Osteoblast (primary cell): ENCODE measurements around the gene IMP3. TPM values are rescaled to one million over a fixed set of nuclear protein-coding genes. Genes with fewer than 3 reads are reported as not detected.

ENCODE experiments used
- DNase-seq: peaks from one replicate; pipeline ENCODE4 v3.0.0; 2011; ENCODE audit warnings: low spot score, mixed read lengths; ENCODE audit not compliant: insufficient read length; ENCODE audit errors: missing footprints
- H2AFZ ChIP-seq: 2 replicates; pipeline ENCODE4 v1.6.0; 2011; ENCODE audit warnings: mild to moderate bottlenecking, low read length
- H3K27ac ChIP-seq: 2 replicates; pipeline ENCODE4 v1.5.1; 2011; ENCODE audit warnings: mild to moderate bottlenecking, low read depth, low read length, moderate library complexity
- H3K27me3 ChIP-seq: 2 replicates; pipeline ENCODE4 v1.6.0; 2012; ENCODE audit warnings: mild to moderate bottlenecking, control low read depth, inconsistent platforms, low read length, moderate library complexity; ENCODE audit not compliant: insufficient read depth
- H3K36me3 ChIP-seq: 2 replicates; pipeline ENCODE4 v1.5.1; 2011; ENCODE audit warnings: mild to moderate bottlenecking, low read length, control low read depth, moderate library complexity; ENCODE audit not compliant: insufficient read depth
- H3K4me1 ChIP-seq: 2 replicates; pipeline ENCODE4 v1.5.1; 2011; ENCODE audit warnings: mild to moderate bottlenecking, low read length, control low read depth, moderate library complexity; ENCODE audit not compliant: insufficient read depth
- H3K4me2 ChIP-seq: 2 replicates; pipeline ENCODE4 v1.6.0; 2011; ENCODE audit warnings: mild to moderate bottlenecking, low read length; ENCODE audit not compliant: insufficient read depth
- H3K4me3 ChIP-seq: fragments of 200-600 bp; sonication (generic); 3 replicates; pipeline ENCODE4 v1.5.1; 2012; ENCODE audit warnings: mild to moderate bottlenecking, low read length, inconsistent platforms; ENCODE audit not compliant: insufficient read depth
- H3K79me2 ChIP-seq: 2 replicates; pipeline ENCODE4 v1.6.0; 2012; ENCODE audit warnings: mild to moderate bottlenecking, low read length, control low read depth, inconsistent platforms; ENCODE audit not compliant: insufficient read depth
- H3K9me3 ChIP-seq: 2 replicates; pipeline ENCODE4 v1.5.1; 2011; ENCODE audit warnings: low read depth, low read length, control low read depth
- H4K20me1 ChIP-seq: 2 replicates; pipeline ENCODE4 v1.6.0; 2012; ENCODE audit warnings: mild to moderate bottlenecking, low read length, control low read depth; ENCODE audit not compliant: insufficient read depth
- total RNA-seq: library from RNA; depleted of rRNA; stranded (reverse); fragments of >200 nt; gene quantifications from 2 replicates; pipeline ENCODE4 v1.2.3, GENCODE V29; 2012
- TF ChIP-seq, protein P1 (sequence below): IDR thresholded peaks from 2 replicates; pipeline ENCODE4 v1.5.1; 2011; ENCODE audit warnings: mild to moderate bottlenecking, low read depth, low read length, moderate library complexity; ENCODE audit errors: extremely low read depth

Gene IMP3
- total RNA-seq, 1 donor = 64.4 TPM

DNA sequence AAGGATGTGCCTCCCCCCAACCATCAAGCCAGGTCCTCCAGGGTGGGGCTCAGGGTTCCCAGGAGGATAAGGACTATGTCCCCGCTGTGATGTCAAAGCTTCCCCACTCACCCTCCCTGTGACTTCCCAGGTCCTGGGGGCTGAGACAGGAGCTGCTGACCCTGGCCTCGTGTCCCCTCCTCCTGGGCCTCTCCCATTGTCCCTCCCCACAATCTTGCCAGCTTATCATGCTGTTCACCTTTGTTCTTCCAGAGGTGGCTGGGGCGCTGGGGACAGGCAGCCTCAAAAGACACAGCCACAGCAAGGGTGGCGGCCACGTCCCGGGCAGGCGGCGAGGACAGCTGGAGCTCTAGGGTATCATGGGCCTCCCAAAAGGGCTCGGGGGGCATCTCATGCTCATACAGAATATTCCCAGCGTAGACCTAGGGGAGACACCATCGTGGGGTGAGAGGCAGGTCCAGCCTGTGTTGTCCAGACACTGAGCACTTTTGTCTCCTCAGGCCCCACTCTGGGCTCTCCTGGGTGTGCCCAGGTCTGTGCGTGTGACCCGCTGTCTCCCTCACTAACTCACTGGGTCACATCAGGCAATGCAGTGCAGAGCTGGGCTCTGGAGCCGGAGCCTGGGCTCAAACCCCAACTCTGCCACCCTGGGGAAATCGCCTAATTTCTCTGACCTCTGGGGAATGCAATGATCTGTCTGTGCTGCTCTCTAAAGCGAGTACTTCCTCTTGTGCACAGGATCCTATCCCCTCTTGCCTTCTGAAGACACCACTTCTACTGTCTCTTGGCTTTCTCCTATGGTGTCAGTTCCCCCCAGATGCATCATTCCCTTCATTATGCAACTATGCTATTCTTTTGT is 37.7 kb upstream of the IMP3 start:
- peak; percentile 67 for DNase-seq
- peaks cover 19% of the 10 kb centered on the region for H3K4me1 ChIP-seq
- no peaks in the 10 kb centered on the region for H3K79me2 ChIP-seq
- H3K36me3 ChIP-seq = no peaks in the 10 kb centered on the region
- H3K9me3 ChIP-seq = no peaks in the 10 kb centered on the region
- TF ChIP-seq, protein P1, sequence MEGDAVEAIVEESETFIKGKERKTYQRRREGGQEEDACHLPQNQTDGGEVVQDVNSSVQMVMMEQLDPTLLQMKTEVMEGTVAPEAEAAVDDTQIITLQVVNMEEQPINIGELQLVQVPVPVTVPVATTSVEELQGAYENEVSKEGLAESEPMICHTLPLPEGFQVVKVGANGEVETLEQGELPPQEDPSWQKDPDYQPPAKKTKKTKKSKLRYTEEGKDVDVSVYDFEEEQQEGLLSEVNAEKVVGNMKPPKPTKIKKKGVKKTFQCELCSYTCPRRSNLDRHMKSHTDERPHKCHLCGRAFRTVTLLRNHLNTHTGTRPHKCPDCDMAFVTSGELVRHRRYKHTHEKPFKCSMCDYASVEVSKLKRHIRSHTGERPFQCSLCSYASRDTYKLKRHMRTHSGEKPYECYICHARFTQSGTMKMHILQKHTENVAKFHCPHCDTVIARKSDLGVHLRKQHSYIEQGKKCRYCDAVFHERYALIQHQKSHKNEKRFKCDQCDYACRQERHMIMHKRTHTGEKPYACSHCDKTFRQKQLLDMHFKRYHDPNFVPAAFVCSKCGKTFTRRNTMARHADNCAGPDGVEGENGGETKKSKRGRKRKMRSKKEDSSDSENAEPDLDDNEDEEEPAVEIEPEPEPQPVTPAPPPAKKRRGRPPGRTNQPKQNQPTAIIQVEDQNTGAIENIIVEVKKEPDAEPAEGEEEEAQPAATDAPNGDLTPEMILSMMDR = no peak
- H3K27ac ChIP-seq = no peak overlapping the region
- H3K4me3 ChIP-seq = no peak overlapping the region
- no peaks in the 10 kb centered on the region for H3K27me3 ChIP-seq
- H3K4me2 ChIP-seq = no peak overlapping the region
- no peaks in the 10 kb centered on the region for H4K20me1 ChIP-seq
- H2AFZ ChIP-seq = no peak overlapping the region

DNA sequence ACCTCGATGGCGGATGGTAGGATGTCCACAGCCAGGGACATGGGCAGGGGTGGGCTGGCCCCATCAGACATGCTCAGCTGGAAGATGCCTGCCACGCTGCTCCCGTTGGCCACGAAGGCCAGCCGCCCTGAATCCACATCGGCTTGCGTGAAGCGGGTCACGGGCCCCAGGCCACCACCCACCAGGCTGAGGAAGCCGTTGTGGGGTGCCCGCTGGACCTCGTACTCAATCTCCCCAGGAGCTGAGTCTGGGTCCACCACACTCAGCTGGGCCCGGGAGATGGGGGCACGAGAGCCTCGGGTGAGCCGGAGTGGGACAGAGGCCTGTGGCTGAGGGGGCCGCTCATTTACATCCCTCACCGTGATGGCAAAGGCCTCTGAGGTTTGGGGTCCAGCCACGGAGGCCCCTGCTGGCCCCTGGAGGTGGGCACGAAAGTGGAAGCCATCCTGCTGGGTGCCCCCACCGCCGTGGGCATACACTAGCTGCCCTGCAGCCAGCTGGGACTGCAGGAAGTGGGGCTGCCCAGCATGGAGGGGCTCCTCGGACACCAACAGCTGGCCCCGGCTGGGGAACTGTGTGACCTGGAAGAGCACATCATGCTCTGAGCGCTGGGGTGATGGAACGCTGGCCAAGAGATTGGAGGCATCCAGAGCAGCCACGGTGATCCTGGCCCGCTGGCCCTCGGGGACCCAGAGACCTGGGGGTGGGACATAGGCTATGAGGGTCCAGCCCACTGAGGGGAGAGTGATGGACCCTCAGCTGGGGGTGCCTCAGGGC is 36.9 kb upstream of the IMP3 start:
- TF ChIP-seq, protein P1 = no peak
- Histone ChIP-seq H4K20me1 (no peaks in the 10 kb centered on the region), H3K36me3 (no peaks in the 10 kb centered on the region), H3K27me3 (no peaks in the 10 kb centered on the region), H2AFZ (no peak overlapping the region), H3K27ac (no peak overlapping the region), H3K4me2 (no peak overlapping the region), H3K79me2 (no peaks in the 10 kb centered on the region), H3K9me3 (no peaks in the 10 kb centered on the region), H3K4me1 (peaks cover 27% of the 10 kb centered on the region), H3K4me3 (no peak overlapping the region)
- no peak for DNase-seq

DNA sequence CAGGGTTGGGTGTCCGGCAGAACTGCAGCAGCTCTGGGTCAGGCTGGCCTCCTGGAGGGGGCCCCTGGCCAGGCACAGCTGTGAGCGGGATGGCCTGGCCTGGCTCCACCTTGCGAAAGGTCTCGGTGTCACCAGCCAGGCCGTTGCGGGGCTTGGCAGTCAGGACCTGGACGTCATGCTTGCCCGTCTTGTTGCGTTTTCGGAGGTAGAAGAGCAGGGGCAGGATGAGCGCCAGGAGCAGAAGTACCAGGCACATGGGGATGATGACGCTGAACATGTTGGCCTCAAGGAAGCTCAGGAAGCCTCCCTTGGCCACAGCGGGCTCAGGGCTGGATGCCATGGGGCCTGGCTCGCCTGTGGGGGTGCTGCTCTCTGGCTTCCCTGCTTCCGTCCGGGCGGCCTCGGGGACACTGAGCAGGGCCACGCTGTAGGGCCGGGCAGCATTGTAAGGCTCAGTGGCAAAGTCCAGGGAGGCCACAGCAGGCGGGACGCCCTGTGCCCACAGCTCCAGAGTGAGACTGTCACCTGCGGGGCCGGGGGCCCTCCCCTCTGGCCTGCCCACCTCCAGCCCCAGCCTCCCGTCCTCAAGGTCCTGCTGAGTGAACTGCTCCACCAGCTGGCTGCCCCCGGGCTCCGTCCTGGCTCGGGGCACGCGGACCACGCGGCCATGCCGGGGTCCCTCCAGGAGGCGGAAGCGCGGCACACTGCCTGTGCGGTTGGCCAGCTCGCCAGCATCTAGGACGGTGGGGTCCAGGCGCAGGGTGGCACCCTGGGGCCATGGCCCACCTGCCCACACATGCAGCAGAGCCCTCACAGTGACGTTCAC is 35.8 kb upstream of the IMP3 start:
- TF ChIP-seq, protein P1 = no peak
- no peaks in the 10 kb centered on the region for H3K36me3 ChIP-seq
- no peaks in the 10 kb centered on the region for H3K9me3 ChIP-seq
- H3K4me3 ChIP-seq = no peak overlapping the region
- no peaks in the 10 kb centered on the region for H3K27me3 ChIP-seq
- no peaks in the 10 kb centered on the region for H3K79me2 ChIP-seq
- H3K27ac ChIP-seq = no peak overlapping the region
- no peaks in the 10 kb centered on the region for H4K20me1 ChIP-seq
- no peak overlapping the region for H2AFZ ChIP-seq
- H3K4me1 ChIP-seq = peaks cover 36% of the 10 kb centered on the region
- peak; percentile 79 for DNase-seq
- H3K4me2 ChIP-seq = no peak overlapping the region
